ENCODE results near the gene LRMDA.

Gene LRMDA

DNA sequence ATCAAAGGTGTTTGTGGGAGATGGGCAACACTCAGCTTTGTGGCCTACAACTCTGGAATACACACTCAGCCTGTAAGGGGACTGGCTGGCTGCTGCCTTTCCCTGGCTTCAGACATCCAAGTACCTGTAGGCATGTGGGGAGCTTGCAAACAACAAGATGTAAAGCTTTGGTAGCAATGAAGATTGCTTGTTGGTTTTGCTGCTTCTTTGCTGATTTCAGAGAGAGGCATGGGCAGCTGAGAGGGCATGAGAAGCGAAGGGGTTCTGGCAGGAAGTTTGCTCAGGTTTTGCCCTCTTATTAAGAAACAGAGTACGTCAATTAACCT lies 434.8 kb downstream of the LRMDA start:
- no peaks in the 10 kb centered on the region for H3K9me3 ChIP-seq (ENCODE audit: insufficient read depth, low read length, severe bottlenecking)
- ATAC-seq (ENCODE audit: insufficient read depth, low read depth) (no peak), DNase-seq (no peak)
- H3K36me3 ChIP-seq (ENCODE audit: insufficient read depth, low read length), result no peaks in the 10 kb centered on the region
- no peak overlapping the region for H3K9ac ChIP-seq (ENCODE audit: low read depth, low read length)
- no peak overlapping the region for H3K4me3 ChIP-seq (ENCODE audit: low read depth in 1 of 2, low read length in 2 of 2)
- H3K27ac ChIP-seq (ENCODE audit: low read length), result no peak overlapping the region
- no peak overlapping the region for H3K4me2 ChIP-seq (ENCODE audit: insufficient read depth, low read length)
- H2AFZ ChIP-seq (ENCODE audit: low read depth, low read length), result no peak overlapping the region
- H3K27me3 ChIP-seq (ENCODE audit: insufficient read depth, low read length, poor library complexity), result no peaks in the 10 kb centered on the region
- TF ChIP-seq, protein P1, sequence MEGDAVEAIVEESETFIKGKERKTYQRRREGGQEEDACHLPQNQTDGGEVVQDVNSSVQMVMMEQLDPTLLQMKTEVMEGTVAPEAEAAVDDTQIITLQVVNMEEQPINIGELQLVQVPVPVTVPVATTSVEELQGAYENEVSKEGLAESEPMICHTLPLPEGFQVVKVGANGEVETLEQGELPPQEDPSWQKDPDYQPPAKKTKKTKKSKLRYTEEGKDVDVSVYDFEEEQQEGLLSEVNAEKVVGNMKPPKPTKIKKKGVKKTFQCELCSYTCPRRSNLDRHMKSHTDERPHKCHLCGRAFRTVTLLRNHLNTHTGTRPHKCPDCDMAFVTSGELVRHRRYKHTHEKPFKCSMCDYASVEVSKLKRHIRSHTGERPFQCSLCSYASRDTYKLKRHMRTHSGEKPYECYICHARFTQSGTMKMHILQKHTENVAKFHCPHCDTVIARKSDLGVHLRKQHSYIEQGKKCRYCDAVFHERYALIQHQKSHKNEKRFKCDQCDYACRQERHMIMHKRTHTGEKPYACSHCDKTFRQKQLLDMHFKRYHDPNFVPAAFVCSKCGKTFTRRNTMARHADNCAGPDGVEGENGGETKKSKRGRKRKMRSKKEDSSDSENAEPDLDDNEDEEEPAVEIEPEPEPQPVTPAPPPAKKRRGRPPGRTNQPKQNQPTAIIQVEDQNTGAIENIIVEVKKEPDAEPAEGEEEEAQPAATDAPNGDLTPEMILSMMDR (IDR thresholded peaks at IDR 0.05; ENCODE audit: borderline replicate concordance, extremely low read depth, low read length, poor library complexity, severe bottlenecking), result no peak
- no peaks in the 10 kb centered on the region for H3K79me2 ChIP-seq (ENCODE audit: insufficient read depth, low read length)
- no peaks in the 10 kb centered on the region for H3K4me1 ChIP-seq (ENCODE audit: insufficient read depth, low read length)
- no peaks in the 10 kb centered on the region for H4K20me1 ChIP-seq (ENCODE audit: insufficient read depth, low read length)

DNA sequence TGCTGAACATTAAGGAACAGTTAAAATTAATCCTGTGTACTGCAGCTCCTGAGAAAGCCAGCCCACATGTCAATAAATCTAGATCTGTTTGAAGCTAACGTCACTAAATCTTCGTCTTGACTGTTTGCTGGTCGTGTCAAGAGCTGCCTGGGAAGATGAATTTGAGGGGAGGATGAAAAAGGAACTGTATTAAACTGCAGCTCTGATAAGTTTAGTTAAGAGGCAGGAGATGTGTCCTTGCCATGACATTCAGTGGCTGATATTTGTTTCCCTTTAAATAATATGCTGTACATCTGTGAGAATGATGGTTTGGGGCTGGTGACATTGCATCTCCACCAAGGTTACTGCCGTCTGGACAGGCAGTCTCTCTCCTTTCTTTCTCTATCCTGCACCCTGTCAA lies 435.3 kb downstream of the LRMDA start:
- Histone ChIP-seq H3K36me3 (ENCODE audit: insufficient read depth, low read length) (no peaks in the 10 kb centered on the region), H3K9ac (ENCODE audit: low read depth, low read length) (no peak overlapping the region), H3K27me3 (ENCODE audit: insufficient read depth, low read length, poor library complexity) (no peaks in the 10 kb centered on the region), H2AFZ (ENCODE audit: low read depth, low read length) (no peak overlapping the region), H3K9me3 (ENCODE audit: insufficient read depth, low read length, severe bottlenecking) (no peaks in the 10 kb centered on the region), H4K20me1 (ENCODE audit: insufficient read depth, low read length) (no peaks in the 10 kb centered on the region), H3K27ac (ENCODE audit: low read length) (no peak overlapping the region), H3K4me3 (ENCODE audit: low read depth in 1 of 2, low read length in 2 of 2) (no peak overlapping the region), H3K79me2 (ENCODE audit: insufficient read depth, low read length) (no peaks in the 10 kb centered on the region), H3K4me2 (ENCODE audit: insufficient read depth, low read length) (no peak overlapping the region), H3K4me1 (ENCODE audit: insufficient read depth, low read length) (no peaks in the 10 kb centered on the region)
- ATAC-seq (ENCODE audit: insufficient read depth, low read depth) (no peak), DNase-seq (no peak)
- TF ChIP-seq EZH2 (IDR thresholded peaks at IDR 0.05; ENCODE audit: borderline replicate concordance, low read depth, low read length, severe bottlenecking), result no peak
- TF ChIP-seq, protein P1 (IDR thresholded peaks at IDR 0.05; ENCODE audit: borderline replicate concordance, extremely low read depth, low read length, poor library complexity, severe bottlenecking), result no peak

DNA sequence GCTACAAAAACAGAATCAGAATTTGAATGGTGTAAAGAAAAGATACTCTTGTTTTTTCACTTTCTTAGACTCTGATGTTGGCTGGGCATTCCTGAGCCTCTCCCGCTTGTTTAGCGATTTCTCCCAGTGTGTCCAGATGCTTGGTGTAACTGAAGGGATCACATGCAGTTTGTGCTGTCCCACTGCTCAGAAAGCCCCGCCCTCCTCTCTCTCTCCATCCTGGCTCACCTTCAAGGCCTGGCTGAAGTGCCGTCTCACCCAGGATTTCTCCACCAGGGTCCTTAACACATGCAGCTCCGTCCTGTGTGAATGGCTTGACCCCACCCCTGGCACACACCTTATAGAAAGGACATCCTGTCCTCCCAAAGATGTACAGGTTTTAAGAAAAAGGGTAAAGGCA lies 437.1 kb downstream of the LRMDA start:
- Histone ChIP-seq H3K9ac (ENCODE audit: low read depth, low read length) (no peak overlapping the region), H3K9me3 (ENCODE audit: insufficient read depth, low read length, severe bottlenecking) (no peaks in the 10 kb centered on the region), H3K4me1 (ENCODE audit: insufficient read depth, low read length) (no peaks in the 10 kb centered on the region), H3K27ac (ENCODE audit: low read length) (no peak overlapping the region), H3K79me2 (ENCODE audit: insufficient read depth, low read length) (no peaks in the 10 kb centered on the region), H4K20me1 (ENCODE audit: insufficient read depth, low read length) (no peaks in the 10 kb centered on the region), H3K27me3 (ENCODE audit: insufficient read depth, low read length, poor library complexity) (no peaks in the 10 kb centered on the region), H3K36me3 (ENCODE audit: insufficient read depth, low read length) (no peaks in the 10 kb centered on the region), H3K4me2 (ENCODE audit: insufficient read depth, low read length) (no peak overlapping the region), H3K4me3 (ENCODE audit: low read depth in 1 of 2, low read length in 2 of 2) (no peak overlapping the region), H2AFZ (ENCODE audit: low read depth, low read length) (no peak overlapping the region)
- no peak for ATAC-seq (ENCODE audit: insufficient read depth, low read depth)
- TF ChIP-seq EZH2 (IDR thresholded peaks at IDR 0.05; ENCODE audit: borderline replicate concordance, low read depth, low read length, severe bottlenecking), result no peak
- DNase-seq, result no peak

DNA sequence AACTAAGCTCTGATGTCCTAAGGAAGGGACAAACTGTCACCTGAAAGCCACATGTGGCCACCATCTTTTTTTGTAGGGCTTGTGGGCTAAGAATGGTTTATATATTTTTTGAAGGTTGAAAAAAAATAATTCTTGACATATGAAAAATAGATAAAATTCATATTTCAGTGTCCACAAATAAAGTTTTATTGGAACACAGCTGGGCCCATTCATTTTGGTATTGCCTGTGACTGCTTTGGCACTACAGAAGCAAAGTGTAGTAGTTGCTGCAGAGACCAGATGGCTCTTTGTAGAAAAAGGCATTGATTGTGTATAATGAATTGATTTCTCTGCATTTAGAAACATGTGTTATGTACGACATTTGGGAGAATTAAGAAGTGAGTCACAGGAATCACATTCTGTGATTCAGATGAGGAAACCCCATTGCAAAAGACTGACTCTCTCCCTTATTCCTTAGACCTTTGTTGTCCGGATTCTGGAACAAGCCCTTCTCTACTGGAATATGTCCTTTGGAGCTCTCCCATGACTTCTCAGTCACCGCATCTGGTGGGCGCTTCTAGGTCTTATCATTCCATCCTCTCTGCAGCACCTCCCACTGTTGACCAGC lies 438.7 kb downstream of the LRMDA start:
- H3K79me2 ChIP-seq (ENCODE audit: insufficient read depth, low read length), result no peaks in the 10 kb centered on the region
- H3K4me2 ChIP-seq (ENCODE audit: insufficient read depth, low read length), result no peak overlapping the region
- no peak overlapping the region for H3K9ac ChIP-seq (ENCODE audit: low read depth, low read length)
- no peak overlapping the region for H3K4me3 ChIP-seq (ENCODE audit: low read depth in 1 of 2, low read length in 2 of 2)
- no peak for ATAC-seq (ENCODE audit: insufficient read depth, low read depth)
- H3K36me3 ChIP-seq (ENCODE audit: insufficient read depth, low read length), result no peaks in the 10 kb centered on the region
- no peak overlapping the region for H3K27ac ChIP-seq (ENCODE audit: low read length)
- no peaks in the 10 kb centered on the region for H3K9me3 ChIP-seq (ENCODE audit: insufficient read depth, low read length, severe bottlenecking)
- TF ChIP-seq, protein P1 (IDR thresholded peaks at IDR 0.05; ENCODE audit: borderline replicate concordance, extremely low read depth, low read length, poor library complexity, severe bottlenecking), result no peak
- no peak for TF ChIP-seq EZH2 (IDR thresholded peaks at IDR 0.05; ENCODE audit: borderline replicate concordance, low read depth, low read length, severe bottlenecking)
- no peak for DNase-seq
- H4K20me1 ChIP-seq (ENCODE audit: insufficient read depth, low read length), result no peaks in the 10 kb centered on the region
- H2AFZ ChIP-seq (ENCODE audit: low read depth, low read length), result no peak overlapping the region
- peaks cover 2% of the 10 kb centered on the region for H3K27me3 ChIP-seq (ENCODE audit: insufficient read depth, low read length, poor library complexity)
- H3K4me1 ChIP-seq (ENCODE audit: insufficient read depth, low read length), result no peaks in the 10 kb centered on the region

All from DND-41 (cell line).